ENCODE data around the gene MTHFR.

Gene MTHFR
- total RNA-seq = 46.7 to 90.3 reads per million in 2 experiments

GRCh38 chr1:11805422-11806306 lies at the start of gene MTHFR, which contains the start of gene CLCN6:
Gene MTHFR (minus strand): TSS chr1:11805964. CDS start chr1:11803116, 2,848 bp downstream.
Gene CLCN6 (plus strand): TSS chr1:11806191. CDS start chr1:11806263, 72 bp downstream.
- peak; percentile 97 for DNase-seq (ENCODE audit: low read depth)

- no peak for DNase-seq (ENCODE audit: low read depth)
Observed at GRCh38 chr1:11855430-11855829, 49.7 kb upstream of the MTHFR start.

DNA sequence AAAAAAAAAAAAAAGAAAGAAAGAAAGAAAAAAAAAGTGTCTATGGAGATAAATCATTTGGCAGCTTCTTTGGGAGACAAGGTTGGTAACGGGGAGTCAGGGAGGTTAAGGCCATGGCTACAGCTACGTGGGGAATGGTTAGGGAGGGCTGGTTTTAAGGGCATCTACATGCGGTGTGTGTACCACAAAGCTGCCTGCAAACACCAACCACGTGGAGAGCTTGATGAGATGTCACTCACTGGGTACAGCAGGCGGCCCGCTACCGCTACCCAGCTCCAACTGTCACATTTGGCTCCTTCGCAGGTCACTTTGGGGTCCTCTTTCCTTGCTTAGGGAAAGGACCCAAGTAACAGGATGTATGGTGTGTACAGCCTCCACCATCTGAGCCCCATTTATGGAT lies 48.8 kb upstream of the MTHFR start:
- no peak for DNase-seq (ENCODE audit: low read depth)

GRCh38 chr1:11851180-11851579 lies 45.4 kb upstream of the MTHFR start:
- DNase-seq (ENCODE audit: low read depth) = no peak

DNA sequence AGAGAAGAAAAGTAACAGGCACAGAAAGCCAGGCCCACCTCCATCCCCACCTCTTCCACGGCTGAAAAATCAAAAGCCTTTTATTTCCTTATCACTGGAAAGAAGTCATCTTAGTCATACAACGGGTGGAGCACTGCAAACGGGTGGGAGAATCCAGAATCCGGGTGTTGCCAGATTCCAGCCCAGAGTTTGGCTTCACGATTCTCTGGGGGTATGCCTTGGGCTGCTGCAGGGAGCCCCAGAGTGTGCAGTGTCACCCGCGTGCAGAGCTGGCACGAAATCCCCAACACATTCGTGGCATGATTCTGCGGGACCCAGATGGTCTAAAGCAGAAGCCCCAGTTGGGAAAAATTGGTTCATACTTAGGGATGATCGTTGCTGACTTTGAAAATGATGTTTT lies 44.4 kb upstream of the MTHFR start:
- DNase-seq (ENCODE audit: low read depth) = no peak

- no peak for DNase-seq (ENCODE audit: low read depth)
Observed at GRCh38 chr1:11848373-11848700, 42.6 kb upstream of the MTHFR start.

GRCh38 chr1:11847667-11848372 lies 42.1 kb upstream of the MTHFR start, which contains the start of gene NPPA:
Gene NPPA (minus strand): TSS chr1:11847783. CDS start chr1:11847684, 99 bp downstream.
- no peak for DNase-seq (ENCODE audit: low read depth)

GRCh38 chr1:11845641-11846335 lies 40.0 kb upstream of the MTHFR start:
- DNase-seq (ENCODE audit: low read depth) = no peak

- DNase-seq (ENCODE audit: low read depth) = no peak
Observed at GRCh38 chr1:11842154-11843041, 36.6 kb upstream of the MTHFR start.

- no peak for DNase-seq (ENCODE audit: low read depth)
Observed at GRCh38 chr1:11841245-11842153, 35.7 kb upstream of the MTHFR start.

DNA sequence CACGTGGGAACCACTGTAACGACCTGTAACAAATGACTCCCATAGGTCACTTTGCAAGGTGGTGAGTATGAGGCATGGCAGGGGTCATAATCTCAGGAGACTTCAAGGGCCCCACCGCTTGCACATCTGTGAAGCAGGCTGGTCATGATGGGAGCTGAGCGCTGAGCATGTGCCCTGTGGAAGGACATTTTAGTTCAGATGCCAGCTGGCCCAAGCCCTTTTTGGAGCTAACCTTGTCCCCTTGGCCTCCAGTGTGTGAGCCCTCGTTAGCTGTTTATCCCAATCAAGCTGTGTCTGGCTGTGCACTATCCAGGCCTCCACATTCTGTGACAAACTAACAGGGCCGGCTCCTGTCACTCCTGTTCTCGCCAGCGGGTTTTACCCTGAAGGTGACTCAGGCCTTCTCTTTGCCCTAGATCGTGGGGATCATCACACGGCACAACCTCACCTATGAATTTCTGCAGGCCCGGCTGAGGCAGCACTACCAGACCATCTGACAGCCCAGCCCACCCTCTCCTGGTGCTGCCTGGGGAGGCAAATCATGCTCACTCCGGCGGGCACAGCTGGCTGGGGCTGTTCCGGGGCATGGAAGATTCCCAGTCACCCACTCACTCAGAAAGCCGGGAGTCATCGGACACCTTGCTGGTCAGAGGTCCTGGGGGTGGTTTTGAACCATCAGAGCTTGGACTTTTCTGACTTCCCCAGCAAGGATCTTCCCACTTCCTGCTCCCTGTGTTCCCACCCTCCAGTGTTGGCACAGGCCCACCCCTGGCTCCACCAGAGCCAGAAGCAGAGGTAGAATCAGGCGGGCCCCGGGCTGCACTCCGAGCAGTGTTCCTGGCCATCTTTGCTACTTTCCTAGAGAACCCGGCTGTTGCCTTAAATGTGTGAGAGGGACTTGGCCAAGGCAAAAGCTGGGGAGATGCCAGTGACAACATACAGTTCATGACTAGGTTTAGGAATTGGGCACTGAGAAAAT lies 34.3 kb upstream of the MTHFR start:
- DNase-seq (ENCODE audit: low read depth) = no peak

DNA sequence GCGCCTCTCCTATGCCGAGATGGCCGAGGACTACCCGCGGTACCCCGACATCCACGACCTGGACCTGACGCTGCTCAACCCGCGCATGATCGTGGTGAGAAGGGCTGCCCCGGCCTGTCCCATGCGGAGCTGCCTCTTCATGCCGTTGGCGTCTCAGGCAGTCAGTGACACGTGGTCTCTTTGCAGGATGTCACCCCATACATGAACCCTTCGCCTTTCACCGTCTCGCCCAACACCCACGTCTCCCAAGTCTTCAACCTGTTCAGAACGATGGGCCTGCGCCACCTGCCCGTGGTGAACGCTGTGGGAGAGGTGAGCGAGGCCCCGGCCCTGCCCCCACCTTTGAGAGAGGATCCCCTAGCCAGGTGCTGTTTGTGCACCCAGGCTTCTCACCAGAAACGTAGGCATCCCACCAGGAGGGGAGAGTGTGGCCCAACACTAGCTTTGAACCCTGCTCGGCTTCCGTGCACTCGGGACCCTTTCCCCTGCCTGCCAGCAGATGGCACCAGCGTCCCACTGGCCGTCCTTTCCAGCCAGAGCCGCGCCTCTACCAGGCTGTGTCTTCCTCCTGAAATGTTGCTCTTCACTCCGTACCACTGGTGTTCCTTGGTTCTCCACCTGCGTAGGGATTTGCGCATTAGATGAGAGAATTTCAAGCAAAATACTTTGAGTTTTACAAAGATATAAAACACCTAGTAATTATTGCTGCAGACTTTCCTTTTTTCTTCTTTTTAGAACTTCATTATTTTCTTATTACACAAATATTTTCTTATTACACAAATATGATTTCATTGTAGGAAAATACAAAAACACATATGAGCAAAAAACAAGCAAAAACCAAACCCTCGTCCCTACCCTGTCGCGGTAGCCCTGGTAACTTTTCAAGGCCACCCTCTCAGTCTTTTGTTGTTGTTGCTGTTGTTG lies 32.8 kb upstream of the MTHFR start:
- peak; percentile 64 for DNase-seq (ENCODE audit: low read depth)

GRCh38 chr1:11837767-11838348 lies 32.1 kb upstream of the MTHFR start:
- no peak for DNase-seq (ENCODE audit: low read depth)

DNA sequence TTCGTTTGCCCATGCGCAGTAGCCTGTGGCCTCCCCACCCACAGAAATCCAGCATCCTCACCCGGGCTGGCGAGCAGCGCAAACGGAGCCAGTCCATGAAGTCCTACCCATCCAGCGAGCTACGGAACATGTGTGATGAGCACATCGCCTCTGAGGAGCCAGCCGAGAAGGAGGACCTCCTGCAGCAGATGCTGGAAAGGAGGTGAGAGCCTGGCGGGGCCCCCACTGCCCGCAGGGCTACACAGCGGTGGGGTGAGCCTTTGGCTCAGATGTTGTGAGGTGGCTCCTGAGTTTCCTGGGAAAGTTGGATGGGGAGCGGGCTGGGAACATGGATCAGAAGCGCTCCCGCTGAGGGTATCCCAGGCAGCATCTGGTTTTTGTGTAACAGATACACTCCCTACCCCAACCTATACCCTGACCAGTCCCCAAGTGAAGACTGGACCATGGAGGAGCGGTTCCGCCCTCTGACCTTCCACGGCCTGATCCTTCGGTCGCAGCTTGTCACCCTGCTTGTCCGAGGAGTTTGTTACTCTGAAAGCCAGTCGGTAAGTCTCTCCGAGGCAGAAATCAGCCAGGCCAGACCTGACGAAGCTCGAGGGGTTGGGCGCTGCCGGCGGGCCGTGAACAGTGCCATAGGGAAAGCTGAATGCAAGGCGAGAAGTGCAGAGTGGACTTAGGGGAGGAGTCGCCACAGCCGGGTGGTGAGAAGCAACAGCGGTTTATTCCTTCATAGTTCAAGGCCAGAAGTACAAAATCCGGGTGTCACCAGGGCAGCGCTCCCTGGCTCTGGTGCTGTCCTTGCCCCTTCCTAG lies 31.4 kb upstream of the MTHFR start:
- DNase-seq (ENCODE audit: low read depth) = no peak

DNA sequence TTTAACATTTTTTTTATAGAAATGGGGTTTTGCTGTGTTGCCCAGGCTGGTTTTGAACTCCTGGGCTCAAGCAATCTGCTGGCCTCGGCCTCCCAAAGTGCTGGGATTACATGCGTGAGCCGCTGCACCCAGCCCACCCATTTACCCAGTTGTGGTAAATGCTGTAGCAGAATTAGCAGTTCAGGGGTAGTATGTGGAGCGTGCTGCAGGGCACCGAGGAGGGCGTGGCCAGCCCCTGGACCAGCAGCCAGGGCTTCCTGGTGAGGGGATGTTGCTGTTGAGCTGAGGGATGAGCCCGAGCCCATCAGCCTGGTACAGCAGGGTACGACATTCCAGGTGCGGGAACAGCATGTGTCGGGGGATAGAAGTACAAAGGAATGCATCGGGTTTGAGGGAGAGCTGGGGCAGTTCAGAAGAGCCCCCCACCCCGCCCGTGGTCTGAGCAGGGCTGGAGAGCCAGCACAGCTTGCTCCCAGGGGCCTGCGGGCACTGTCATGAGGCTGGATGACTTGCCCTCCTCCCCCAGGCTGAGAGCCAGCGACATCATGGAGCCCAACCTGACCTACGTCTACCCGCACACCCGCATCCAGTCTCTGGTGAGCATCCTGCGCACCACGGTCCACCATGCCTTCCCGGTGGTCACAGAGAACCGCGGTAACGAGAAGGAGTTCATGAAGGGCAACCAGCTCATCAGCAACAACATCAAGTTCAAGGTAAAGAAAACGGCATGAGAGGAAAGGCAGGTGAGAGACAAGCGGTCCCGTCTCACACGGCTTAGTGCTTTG lies 29.9 kb upstream of the MTHFR start:
- DNase-seq (ENCODE audit: low read depth) = no peak

DNA sequence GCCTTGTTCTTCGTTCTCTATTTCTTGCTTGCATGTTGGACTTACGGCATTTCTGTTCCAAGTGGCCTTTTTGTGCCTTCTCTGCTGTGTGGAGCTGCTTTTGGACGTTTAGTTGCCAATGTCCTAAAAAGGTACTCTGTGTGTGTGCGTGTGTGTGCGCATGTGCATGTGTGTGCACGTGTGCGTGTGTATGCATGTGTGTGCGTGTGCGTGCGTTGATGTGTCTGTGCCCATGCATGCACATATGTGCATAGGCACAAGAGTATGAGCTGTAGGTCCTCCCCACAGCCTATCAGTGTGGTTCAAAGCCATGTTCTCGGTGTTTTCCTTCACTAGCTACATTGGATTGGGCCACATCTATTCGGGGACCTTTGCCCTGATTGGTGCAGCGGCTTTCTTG lies 28.1 kb upstream of the MTHFR start:
- DNase-seq (ENCODE audit: low read depth) = no peak

Data from T follicular helper cell (primary cell).